Breast epithelium (tissue), 3 donors: ENCODE measurements around the gene RECQL5.

Source experiments
- POLR2A ChIP-seq: fragments of 450-650 bp; IDR thresholded peaks from one replicate; pipeline ENCODE4 v1.6.1; 2016; ENCODE audit warnings: antibody characterized with exemption, mild to moderate bottlenecking, moderate library complexity
- POLR2AphosphoS5 ChIP-seq, 3 donors: sonication (generic); formaldehyde crosslinking; IDR thresholded peaks; one replicate each; pipeline ENCODE4 v1.6.1; 2017; ENCODE audit warnings: antibody characterized with exemption in 3 of 3
- TF ChIP-seq, protein P1 (sequence below), 3 donors: fragments of 450-650 bp; IDR thresholded peaks; one replicate each; pipeline ENCODE4 v1.5.1; 2016 to 2017; ENCODE audit warnings: antibody characterized with exemption in 3 of 3, mild to moderate bottlenecking in 3 of 3, moderate library complexity in 3 of 3

- TF ChIP-seq, protein P1, sequence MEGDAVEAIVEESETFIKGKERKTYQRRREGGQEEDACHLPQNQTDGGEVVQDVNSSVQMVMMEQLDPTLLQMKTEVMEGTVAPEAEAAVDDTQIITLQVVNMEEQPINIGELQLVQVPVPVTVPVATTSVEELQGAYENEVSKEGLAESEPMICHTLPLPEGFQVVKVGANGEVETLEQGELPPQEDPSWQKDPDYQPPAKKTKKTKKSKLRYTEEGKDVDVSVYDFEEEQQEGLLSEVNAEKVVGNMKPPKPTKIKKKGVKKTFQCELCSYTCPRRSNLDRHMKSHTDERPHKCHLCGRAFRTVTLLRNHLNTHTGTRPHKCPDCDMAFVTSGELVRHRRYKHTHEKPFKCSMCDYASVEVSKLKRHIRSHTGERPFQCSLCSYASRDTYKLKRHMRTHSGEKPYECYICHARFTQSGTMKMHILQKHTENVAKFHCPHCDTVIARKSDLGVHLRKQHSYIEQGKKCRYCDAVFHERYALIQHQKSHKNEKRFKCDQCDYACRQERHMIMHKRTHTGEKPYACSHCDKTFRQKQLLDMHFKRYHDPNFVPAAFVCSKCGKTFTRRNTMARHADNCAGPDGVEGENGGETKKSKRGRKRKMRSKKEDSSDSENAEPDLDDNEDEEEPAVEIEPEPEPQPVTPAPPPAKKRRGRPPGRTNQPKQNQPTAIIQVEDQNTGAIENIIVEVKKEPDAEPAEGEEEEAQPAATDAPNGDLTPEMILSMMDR (IDR thresholded peaks at IDR 0.05) = no peak
- no peak for TF ChIP-seq POLR2AphosphoS5 (IDR thresholded peaks at IDR 0.05)
- TF ChIP-seq POLR2A = no peak
These were observed 24.4 kb upstream of the RECQL5 start for GRCh38 chr17:75691371-75691791.
